ENCODE results near the gene GPR119. TPM values are rescaled to one million over a fixed set of nuclear protein-coding genes. Genes with fewer than 3 reads are reported as not detected.

The GPR119 gene
- total RNA-seq: not detected in 2 replicates

GRCh38 chrX:130385520-130385919 is at the start of gene GPR119:
TSS of gene GPR119 (minus strand) at chrX:130385674. CDS start at chrX:130385447, 227 bp downstream.

GRCh38 chrX:130401415-130402207 is 16.1 kb upstream of the GPR119 start, which contains the start of gene RBMX2:
TSS of gene RBMX2 (plus strand) at chrX:130401987. CDS start at chrX:130402033, 46 bp downstream.

DNA sequence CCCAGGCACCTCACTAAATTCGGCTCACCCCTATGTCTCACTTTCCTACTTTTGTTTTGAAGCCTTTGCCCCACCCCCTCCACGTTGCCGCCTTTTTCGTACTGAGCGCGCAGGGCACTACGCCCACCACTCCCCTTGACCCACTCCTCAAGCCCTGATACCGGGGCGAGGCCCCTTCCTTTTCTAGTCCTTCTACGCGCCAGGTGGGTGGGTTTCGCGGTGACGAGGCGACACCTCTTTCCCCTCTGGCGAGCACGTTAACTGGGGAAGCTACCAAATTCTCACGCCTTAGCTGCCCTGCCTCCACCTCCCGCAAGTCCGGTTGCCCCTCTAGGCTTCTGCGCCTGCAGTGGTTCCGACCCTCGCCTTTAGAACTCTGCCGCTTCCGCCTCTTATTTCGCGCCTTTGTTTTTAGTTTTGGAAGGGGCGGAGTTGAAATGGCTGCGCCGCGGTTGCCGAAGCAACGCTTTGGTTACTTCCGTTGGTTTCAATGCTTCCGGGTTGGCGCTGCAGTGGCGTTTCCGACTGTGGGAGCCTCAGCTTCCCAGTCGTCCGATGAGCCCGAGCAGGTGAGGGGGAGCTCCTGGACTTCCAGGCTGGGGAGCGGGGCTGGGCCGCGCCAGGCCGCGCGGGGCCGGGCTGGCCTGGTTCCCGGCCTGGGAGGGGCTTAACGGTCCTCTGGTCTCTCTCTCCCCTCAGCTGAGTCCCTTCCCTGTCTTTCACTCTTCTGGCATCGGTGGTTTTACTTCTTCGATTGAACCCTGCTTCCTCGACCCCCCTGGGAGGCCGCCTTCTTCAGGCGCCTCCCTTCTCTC is 45.9 kb downstream of the GPR119 start, which contains the start of gene SLC25A14:
Gene SLC25A14 (plus strand): TSS at position 512 of the 815 bp plus-strand sequence. CDS start 360 bp downstream, outside the sequence.

Other genes with a start within 250 kb of the GPR119 start
- 17.2 and 23.1 TPM in 2 replicates for gene AIFM1, start 219.8 kb downstream of the GPR119 start, total RNA-seq
- 0.19 and 0.49 TPM in 2 replicates for gene RAB33A, start 213.7 kb downstream of the GPR119 start, total RNA-seq
- gene ZNF280C, start 116.8 kb downstream of the GPR119 start, total RNA-seq: 1.3 and 2.8 TPM in 2 replicates
- gene SLC25A14, start 45.8 kb downstream of the GPR119 start, total RNA-seq: 5.2 and 9.5 TPM in 2 replicates
- 22.3 and 25.7 TPM in 2 replicates for gene RBMX2, start 16.3 kb upstream of the GPR119 start, total RNA-seq